Cardiac muscle cell (in vitro differentiated cells and primary cell): ENCODE data around the gene GAS2. TPM values are rescaled to one million over a fixed set of nuclear protein-coding genes. Genes with fewer than 3 reads are reported as not detected.

Experiments used
- DNase-seq, 2 donors: peaks; one replicate each; pipeline versions ENCODE4 v3.0.0 to v3.0.0-alpha.2; 2010 to 2017; ENCODE audit warnings: low read depth in 1 of 2, low spot score in 1 of 2
- H3K27ac ChIP-seq: fragments of 200-600 bp; sonication (generic); 2 replicates; pipeline ENCODE4 v1.5.1; 2016
- H3K27me3 ChIP-seq: fragments of 200-600 bp; sonication (generic); 2 replicates; pipeline ENCODE4 v1.6.0; 2016; ENCODE audit warnings: control low read depth
- H3K36me3 ChIP-seq: fragments of 200-600 bp; sonication (generic); 2 replicates; pipeline ENCODE4 v1.5.1; 2016; ENCODE audit warnings: control low read depth
- H3K4me1 ChIP-seq: fragments of 200-600 bp; sonication (generic); 2 replicates; pipeline ENCODE4 v1.8.1; 2017; ENCODE audit warnings: low read depth, mild to moderate bottlenecking, mixed run types
- H3K4me3 ChIP-seq: fragments of 200-600 bp; sonication (generic); 2 replicates; pipeline ENCODE4 v1.5.1; 2016; ENCODE audit warnings: mild to moderate bottlenecking
- H3K9me3 ChIP-seq: fragments of 200-600 bp; sonication (generic); 2 replicates; pipeline ENCODE4 v1.5.1; 2017; ENCODE audit warnings: low read depth, mild to moderate bottlenecking, control low read depth
- CTCF ChIP-seq: IDR thresholded peaks from 2 replicates; pipeline ENCODE4 v1.5.1; 2012; ENCODE audit warnings: low read depth, mild to moderate bottlenecking, low read length
- polyA plus RNA-seq: library from polyadenylated mRNA; unstranded; fragments of >200 nt; fragmentation: Nextera tagmentation; extraction: Ambion mirVana; gene quantifications from 2 replicates; pipeline ENCODE4 v1.2.1, GENCODE V29; 2016
- total RNA-seq: library from RNA; depleted of rRNA; stranded (reverse); fragments of >200 nt; gene quantifications from 2 replicates; pipeline ENCODE4 v1.2.3, GENCODE V29; 2016

Gene GAS2
- total and polyA plus RNA-seq, 2 experiments from 2014 or later, result 6.2 to 9.6 TPM

- TF ChIP-seq CTCF, result no peak
- Histone ChIP-seq H3K27ac (no peak overlapping the region), H3K4me3 (no peak overlapping the region), H3K9me3 (no peaks in the 10 kb centered on the region), H3K27me3 (no peaks in the 10 kb centered on the region), H3K36me3 (no peaks in the 10 kb centered on the region), H3K4me1 (no peaks in the 10 kb centered on the region)
- no peak for DNase-seq
Observed at GRCh38 chr11:22851477-22851876, 185.1 kb downstream of the GAS2 start.

GRCh38 chr11:22859756-22860155 lies 193.3 kb downstream of the GAS2 start:
- no peak for TF ChIP-seq CTCF
- no peak for DNase-seq
- Histone ChIP-seq H3K9me3 (no peaks in the 10 kb centered on the region), H3K27me3 (no peaks in the 10 kb centered on the region), H3K36me3 (no peaks in the 10 kb centered on the region), H3K4me3 (no peak overlapping the region), H3K27ac (no peak overlapping the region), H3K4me1 (no peaks in the 10 kb centered on the region)

- no peak within 1 kb of the TSS for H3K4me3 ChIP-seq
- H3K4me1 ChIP-seq, result no peaks in the 10 kb centered on the region
- no peak for DNase-seq
- no peak for TF ChIP-seq CTCF
- no peak within 1 kb of the TSS for H3K27ac ChIP-seq
- no peaks in the 10 kb centered on the region for H3K27me3 ChIP-seq
- H3K9me3 ChIP-seq, result no peaks in the 10 kb centered on the region
- no peaks in the 10 kb centered on the region for H3K36me3 ChIP-seq
Observed at GRCh38 chr11:22860241-22860640, 193.8 kb downstream of the GAS2 start, which contains the start of gene CCDC179. Gene CCDC179, minus strand, starts transcription at chr11:22860474. Its CDS starts 53 bp downstream, at chr11:22860421.

Other genes with a start within 250 kb of the GAS2 start
- gene FANCF, start 40.8 kb upstream of the GAS2 start, total RNA-seq, result 16.3 and 21.6 TPM in 2 replicates
- gene FANCF, start 40.8 kb upstream of the GAS2 start, polyA plus RNA-seq, result 14.5 and 23.6 TPM in 2 replicates
- gene SVIP, start 163.2 kb downstream of the GAS2 start, total RNA-seq, result 4.8 and 4.9 TPM in 2 replicates
- gene SVIP, start 163.2 kb downstream of the GAS2 start, polyA plus RNA-seq, result 12.5 and 12.6 TPM in 2 replicates
- gene CCDC179, start 193.9 kb downstream of the GAS2 start, total RNA-seq, result not detected in 2 replicates
- gene CCDC179, start 193.9 kb downstream of the GAS2 start, polyA plus RNA-seq, result not detected in 2 replicates